HG02973 (cell line): Measurements from ENCODE around the gene F5.
"Not testable (repeated sequence)": the region's sequence is repeated elsewhere in the genome, so short reads cannot be mapped to it uniquely, and the experiment has no call there.

Experiments used
- ATAC-seq: cut with Tn5 transposase; IDR thresholded peaks from one replicate; pipeline ENCODE4 v1.9.1; 2021; ENCODE audit warnings: moderate library complexity; ENCODE audit not compliant: unreplicated experiment

F5 gene

GRCh38 chr1:169511316-169512005, 74.8 kb downstream of the F5 start:
- no peak for ATAC-seq

GRCh38 chr1:169510060-169510459, 76.2 kb downstream of the F5 start:
- no peak for ATAC-seq

GRCh38 chr1:169509354-169509753, 76.9 kb downstream of the F5 start:
- ATAC-seq, result no peak

GRCh38 chr1:169508432-169509338, 77.6 kb downstream of the F5 start:
- ATAC-seq, result no peak

GRCh38 chr1:169507413-169507812, 78.9 kb downstream of the F5 start:
- no peak for ATAC-seq

- not testable (repeated sequence) for ATAC-seq
Measured at GRCh38 chr1:169503601-169504000, 82.7 kb downstream of the F5 start.

GRCh38 chr1:169499807-169500206, 86.5 kb downstream of the F5 start:
- no peak for ATAC-seq

GRCh38 chr1:169497317-169497716, 89.0 kb downstream of the F5 start:
- no peak for ATAC-seq

GRCh38 chr1:169495916-169496315, 90.4 kb downstream of the F5 start:
- ATAC-seq, result no peak

- no peak for ATAC-seq
Measured at GRCh38 chr1:169495046-169495775, 91.1 kb downstream of the F5 start.

- no peak for ATAC-seq
Measured at GRCh38 chr1:169494343-169494742, 91.9 kb downstream of the F5 start.

- no peak for ATAC-seq
Measured at GRCh38 chr1:169493251-169493650, 93.0 kb downstream of the F5 start.

- peak; percentile 60 for ATAC-seq
Measured at GRCh38 chr1:169491845-169492281, 94.4 kb downstream of the F5 start.

- no peak for ATAC-seq
Measured at GRCh38 chr1:169488157-169488556, 98.1 kb downstream of the F5 start.

GRCh38 chr1:169487561-169487960, 98.7 kb downstream of the F5 start:
- ATAC-seq, result no peak

GRCh38 chr1:169487133-169487532, 99.1 kb downstream of the F5 start:
- ATAC-seq, result no peak

GRCh38 chr1:169486281-169487051, 99.8 kb downstream of the F5 start:
- ATAC-seq, result no peak

GRCh38 chr1:169485431-169486280, 100.6 kb downstream of the F5 start, which contains the start of gene SLC19A2:
Gene SLC19A2, minus strand, starts transcription at chr1:169485944. Its CDS starts 178 bp downstream, at chr1:169485766.
- peak; percentile 97 for ATAC-seq

GRCh38 chr1:169484683-169485430, 101.4 kb downstream of the F5 start:
- peak; percentile 11 for ATAC-seq
